ENCODE results near the gene TMC3.

- no peak for TF ChIP-seq EZH2 (IDR thresholded peaks at IDR 0.05; ENCODE audit: insufficient read depth, poor library complexity, severe bottlenecking)
- no peak for TF ChIP-seq EZH2phosphoT487 (IDR thresholded peaks at IDR 0.05; ENCODE audit: insufficient read depth, low read depth)
These were observed 33.2 kb upstream of the TMC3 start for GRCh38 chr15:81407176-81407575.
